ENCODE data around the gene ST8SIA4.

DNA sequence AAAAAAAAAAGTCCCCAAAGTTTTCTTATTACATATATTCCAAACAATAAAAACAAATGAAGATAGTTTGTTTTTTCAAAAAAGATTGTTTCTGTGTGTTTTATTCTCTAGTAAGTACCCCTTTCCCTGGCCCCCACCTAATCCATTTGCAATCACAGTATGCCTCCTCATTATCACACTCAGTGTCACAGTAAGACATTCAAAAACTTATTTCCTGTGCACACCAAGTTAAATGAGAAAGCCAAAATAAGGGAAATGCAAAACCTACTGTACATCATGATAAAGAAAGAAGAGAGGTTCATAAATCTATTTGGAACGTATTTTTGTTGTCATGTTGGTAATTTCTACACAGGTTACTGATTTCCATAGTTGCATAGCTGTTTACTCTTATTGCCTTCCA is 62.3 kb downstream of the ST8SIA4 start:
- no peak for TF ChIP-seq GATA3 (IDR thresholded peaks at IDR 0.05; ENCODE audit: low read depth, low read length)
- TF ChIP-seq GATA2 (IDR thresholded peaks at IDR 0.05; ENCODE audit: low read depth, low read length) = no peak
